HepG2 (cell line): ENCODE results near the gene SLC16A4. TPM values are rescaled to one million over a fixed set of nuclear protein-coding genes. Genes with fewer than 3 reads are reported as not detected.

Source experiments
- KAT8 ChIP-seq: IDR thresholded peaks from 2 replicates; pipeline ENCODE4 v1.6.1; 2016; ENCODE audit warnings: missing genetic modification reagents, missing compliant biosample characterization
- KDM1A ChIP-seq: IDR thresholded peaks from 2 replicates; pipeline ENCODE4 v1.6.1; 2016; ENCODE audit warnings: missing compliant biosample characterization
- MAFG ChIP-seq: sonication (generic); formaldehyde crosslinking; IDR thresholded peaks from 2 replicates; pipeline ENCODE4 v1.5.1; 2020; ENCODE audit warnings: mild to moderate bottlenecking, missing genetic modification reagents
- MXI1 ChIP-seq: IDR thresholded peaks from 3 replicates; pipeline ENCODE4 v1.6.1; 2012; ENCODE audit warnings: low read depth, low read length, inconsistent platforms, borderline replicate concordance
- NFE2 ChIP-seq: sonication (generic); formaldehyde crosslinking; IDR thresholded peaks from 2 replicates; pipeline ENCODE4 v1.4.0; 2020; ENCODE audit warnings: missing genetic modification reagents
- PHF8 ChIP-seq: sonication (generic); formaldehyde crosslinking; IDR thresholded peaks from 2 replicates; pipeline ENCODE4 v1.5.0; 2020; ENCODE audit warnings: missing genetic modification reagents
- PLRG1 ChIP-seq: fragments of 450-650 bp; conservative IDR thresholded peaks from 2 replicates; pipeline ENCODE4 v1.6.1; 2016
- PRPF4 ChIP-seq: fragments of 200-400 bp; formaldehyde crosslinking; IDR thresholded peaks from 2 replicates; pipeline ENCODE4 v1.6.1; 2016; ENCODE audit warnings: low read length, low read depth; ENCODE audit not compliant: poor library complexity, severe bottlenecking
- TCF7 ChIP-seq: sonication (generic); IDR thresholded peaks from 2 replicates; pipeline ENCODE4 v1.6.1; 2016; ENCODE audit warnings: antibody characterized with exemption, low read depth
- YEATS2 ChIP-seq: sonication (generic); formaldehyde crosslinking; IDR thresholded peaks from 2 replicates; pipeline ENCODE4 v1.4.0; 2020; ENCODE audit warnings: missing genetic modification reagents, borderline replicate concordance
- ZMYM4 ChIP-seq: sonication (generic); formaldehyde crosslinking; IDR thresholded peaks from 2 replicates; pipeline ENCODE4 v1.8.1; 2023; ENCODE audit warnings: mild to moderate bottlenecking, missing genetic modification reagents
- ZNF451 ChIP-seq: sonication (generic); formaldehyde crosslinking; IDR thresholded peaks from 2 replicates; pipeline ENCODE4 v1.5.0; 2020; ENCODE audit warnings: mild to moderate bottlenecking, missing genetic modification reagents
- ZNF552 ChIP-seq: sonication (generic); formaldehyde crosslinking; IDR thresholded peaks from 2 replicates; pipeline ENCODE4 v1.9.0; 2022; ENCODE audit warnings: missing genetic modification reagents, mild to moderate bottlenecking, borderline replicate concordance
- ZNF563 ChIP-seq: sonication (generic); formaldehyde crosslinking; IDR thresholded peaks from 2 replicates; pipeline ENCODE4 v1.8.0; 2022; ENCODE audit warnings: mild to moderate bottlenecking, moderate library complexity, missing genetic modification reagents
- ZNF577 ChIP-seq: sonication (generic); formaldehyde crosslinking; IDR thresholded peaks from 2 replicates; pipeline ENCODE4 v1.4.0; 2020; ENCODE audit warnings: mild to moderate bottlenecking, low read depth, missing genetic modification reagents, borderline replicate concordance
- ZNF615 ChIP-seq: sonication (generic); formaldehyde crosslinking; IDR thresholded peaks from 2 replicates; pipeline ENCODE4 v1.5.0; 2020; ENCODE audit warnings: mild to moderate bottlenecking, missing genetic modification reagents, borderline replicate concordance
- ZNF616 ChIP-seq: sonication (generic); formaldehyde crosslinking; IDR thresholded peaks from 2 replicates; pipeline ENCODE4 v1.5.0; 2020; ENCODE audit warnings: low read depth, mild to moderate bottlenecking, missing genetic modification reagents
- polyA plus RNA-seq, 8 experiments: library from polyadenylated mRNA; depleted of rRNA in 3 of 8; stranded (reverse) in 7 of 8; unstranded in 1 of 8; fragments of >200 nt; fragmentation: Illumina TruSeq in 4 of 8; extraction: Trizol in 4 of 8; gene quantifications; 2 replicates each; pipeline versions ENCODE4 v1.2.1 to v1.2.3, GENCODE V29; 2011 to 2016; ENCODE audit warnings: low read depth in 4 of 8, missing spikeins in 1 of 8, mixed read lengths in 1 of 8; ENCODE audit not compliant: insufficient read depth in 1 of 8
- total RNA-seq, 5 experiments: library from RNA; depleted of rRNA; stranded (reverse); fragments of >200 nt; fragmentation: Illumina TruSeq; extraction: Trizol; gene quantifications; 2 replicates each; pipeline ENCODE4 v1.2.3, GENCODE V29; 2016; ENCODE audit warnings: low read depth in 1 of 5
- TF ChIP-seq, protein P1 (sequence below): sonication (generic); formaldehyde crosslinking; IDR thresholded peaks from 2 replicates; pipeline ENCODE4 v1.8.0; 2022; ENCODE audit warnings: missing genetic modification reagents, mild to moderate bottlenecking, inconsistent platforms, borderline replicate concordance
- TF ChIP-seq, protein P2 (sequence below), 2 experiments: fragments of 450-650 bp in 1 of 2; sonication (generic) in 1 of 2; formaldehyde crosslinking in 1 of 2; IDR thresholded peaks; 2 replicates each; pipeline versions ENCODE4 v1.6.1 to v1.8.0; 2016 to 2022; ENCODE audit warnings: antibody characterized with exemption in 1 of 2, mild to moderate bottlenecking in 1 of 2, missing genetic modification reagents in 1 of 2

SLC16A4 gene
- total and polyA plus RNA-seq, 2 of the 13 experiments (the other 11 are each of a cell fraction or from before 2014, with no cell fraction given), result 1.1 to 1.5 TPM

DNA sequence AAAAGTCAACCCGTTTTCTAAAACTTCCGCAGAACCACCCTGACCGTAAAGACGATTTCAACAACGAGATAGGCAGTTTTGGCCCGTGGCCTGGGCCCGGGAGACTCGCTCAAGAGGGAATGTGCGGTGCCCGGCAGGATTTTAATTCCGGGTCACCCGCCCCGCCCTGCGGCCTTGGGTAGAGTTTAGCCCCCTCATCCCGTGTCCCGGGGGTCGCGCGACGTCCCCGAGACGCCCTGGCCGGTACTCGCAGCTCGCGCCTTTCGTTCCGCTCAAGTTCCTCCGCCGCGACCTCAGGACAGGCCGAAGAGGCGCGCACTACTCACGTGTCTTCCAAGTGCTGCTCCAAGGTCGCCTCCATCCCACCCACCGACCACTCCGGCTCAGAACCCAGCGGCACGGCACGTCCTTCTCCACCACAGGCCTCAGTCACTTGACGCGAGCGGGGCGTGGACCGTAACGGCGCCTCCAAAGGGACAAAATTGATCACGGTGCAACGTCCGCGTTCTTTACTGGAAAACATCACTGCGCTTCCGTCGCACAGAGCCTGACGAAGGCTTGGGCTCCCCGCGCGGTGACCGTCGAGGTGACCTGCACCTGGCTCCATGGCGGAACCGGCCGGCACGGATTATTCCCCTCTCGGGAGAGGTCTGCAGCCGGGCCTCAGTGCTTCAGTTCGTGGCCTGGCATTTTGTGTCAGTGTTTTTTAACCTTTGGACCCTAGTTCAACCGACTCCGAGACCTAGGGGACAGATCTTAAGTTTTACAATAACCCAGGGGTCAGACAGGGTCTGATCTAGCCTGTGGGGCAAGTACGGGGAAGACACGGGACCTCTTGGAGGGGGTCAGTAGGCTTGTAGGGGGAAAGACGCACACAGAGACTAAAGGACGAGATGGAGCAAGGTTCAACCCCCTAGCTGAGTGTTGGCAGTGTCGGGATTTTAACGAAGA is 16.7 kb upstream of the SLC16A4 start, which contains the start of gene LAMTOR5 (continued):
- TF ChIP-seq ZNF552 (peak; percentile 91), KDM1A (CRISPR knock-in tag) (no peak), ZNF451 (CRISPR knock-in tag) (peak; percentile 91; the same call in 1 of the 2 replicates), NFE2 (no peak), ZNF577 (CRISPR knock-in tag) (peak; percentile 76; the same call in 1 of the 2 replicates), MXI1 (peak; percentile 86; the same call in 2 of the 3 replicates), MAFG (no peak), PRPF4 (no peak), TCF7 (no peak), PHF8 (CRISPR knock-in tag) (peak; percentile 99), KAT8 (CRISPR knock-in tag) (peak; percentile 99), PLRG1 (no peak), ZNF563 (CRISPR knock-in tag) (peak; percentile 90), YEATS2 (CRISPR knock-in tag) (peak; percentile 95), ZNF615 (CRISPR knock-in tag) (0 out of 2 replicates have a peak, but pooled peaks have one; percentile 67), ZMYM4 (CRISPR knock-in tag) (peak; percentile 98), ZNF616 (CRISPR knock-in tag) (peak; percentile 80; the same call in 1 of the 2 replicates)
- TF ChIP-seq, protein P1, sequence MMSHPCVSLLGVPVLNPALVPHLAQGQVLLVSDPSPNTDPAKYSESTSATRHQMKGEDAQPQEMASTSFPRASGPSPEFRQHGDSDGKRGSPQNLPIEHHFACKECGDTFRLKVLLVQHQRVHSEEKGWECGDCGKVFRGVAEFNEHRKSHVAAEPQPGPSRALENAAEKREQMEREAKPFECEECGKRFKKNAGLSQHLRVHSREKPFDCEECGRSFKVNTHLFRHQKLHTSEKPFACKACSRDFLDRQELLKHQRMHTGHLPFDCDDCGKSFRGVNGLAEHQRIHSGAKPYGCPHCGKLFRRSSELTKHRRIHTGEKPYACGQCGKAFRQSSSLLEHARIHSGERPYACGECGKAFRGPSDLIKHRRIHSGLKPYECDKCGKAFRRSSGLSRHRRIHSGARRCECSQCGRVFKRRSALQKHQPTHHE, result no peak; the same call in 1 of the 2 replicates
- TF ChIP-seq, protein P2, sequence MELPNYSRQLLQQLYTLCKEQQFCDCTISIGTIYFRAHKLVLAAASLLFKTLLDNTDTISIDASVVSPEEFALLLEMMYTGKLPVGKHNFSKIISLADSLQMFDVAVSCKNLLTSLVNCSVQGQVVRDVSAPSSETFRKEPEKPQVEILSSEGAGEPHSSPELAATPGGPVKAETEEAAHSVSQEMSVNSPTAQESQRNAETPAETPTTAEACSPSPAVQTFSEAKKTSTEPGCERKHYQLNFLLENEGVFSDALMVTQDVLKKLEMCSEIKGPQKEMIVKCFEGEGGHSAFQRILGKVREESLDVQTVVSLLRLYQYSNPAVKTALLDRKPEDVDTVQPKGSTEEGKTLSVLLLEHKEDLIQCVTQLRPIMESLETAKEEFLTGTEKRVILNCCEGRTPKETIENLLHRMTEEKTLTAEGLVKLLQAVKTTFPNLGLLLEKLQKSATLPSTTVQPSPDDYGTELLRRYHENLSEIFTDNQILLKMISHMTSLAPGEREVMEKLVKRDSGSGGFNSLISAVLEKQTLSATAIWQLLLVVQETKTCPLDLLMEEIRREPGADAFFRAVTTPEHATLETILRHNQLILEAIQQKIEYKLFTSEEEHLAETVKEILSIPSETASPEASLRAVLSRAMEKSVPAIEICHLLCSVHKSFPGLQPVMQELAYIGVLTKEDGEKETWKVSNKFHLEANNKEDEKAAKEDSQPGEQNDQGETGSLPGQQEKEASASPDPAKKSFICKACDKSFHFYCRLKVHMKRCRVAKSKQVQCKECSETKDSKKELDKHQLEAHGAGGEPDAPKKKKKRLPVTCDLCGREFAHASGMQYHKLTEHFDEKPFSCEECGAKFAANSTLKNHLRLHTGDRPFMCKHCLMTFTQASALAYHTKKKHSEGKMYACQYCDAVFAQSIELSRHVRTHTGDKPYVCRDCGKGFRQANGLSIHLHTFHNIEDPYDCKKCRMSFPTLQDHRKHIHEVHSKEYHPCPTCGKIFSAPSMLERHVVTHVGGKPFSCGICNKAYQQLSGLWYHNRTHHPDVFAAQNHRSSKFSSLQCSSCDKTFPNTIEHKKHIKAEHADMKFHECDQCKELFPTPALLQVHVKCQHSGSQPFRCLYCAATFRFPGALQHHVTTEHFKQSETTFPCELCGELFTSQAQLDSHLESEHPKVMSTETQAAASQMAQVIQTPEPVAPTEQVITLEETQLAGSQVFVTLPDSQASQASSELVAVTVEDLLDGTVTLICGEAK (IDR thresholded peaks at IDR 0.05), result no peak
- TF ChIP-seq, protein P2 (CRISPR knock-in tag; IDR thresholded peaks at IDR 0.05), result peak; percentile 94
